ENCODE measurements around the gene RECK.

DNA sequence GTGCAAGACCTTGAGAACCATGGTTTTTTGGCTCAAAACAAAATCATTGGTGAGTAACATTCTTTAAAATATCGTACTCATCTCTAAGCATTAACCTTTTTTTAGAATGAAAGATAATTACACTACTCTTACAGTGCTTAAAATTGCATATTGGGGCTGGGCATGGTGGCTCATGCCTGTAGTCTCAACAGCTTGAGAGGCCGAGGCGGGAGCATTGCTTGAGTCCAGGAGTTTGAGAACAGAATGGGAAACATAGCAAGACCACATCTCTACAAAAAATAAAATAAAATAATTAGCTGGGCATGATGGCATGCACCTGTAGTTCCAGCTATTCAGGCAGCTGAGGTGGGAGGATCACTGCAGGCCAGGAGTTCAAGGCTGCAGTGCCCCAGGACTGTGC lies 2.9 kb upstream of the RECK start:
- TF ChIP-seq, protein P1, sequence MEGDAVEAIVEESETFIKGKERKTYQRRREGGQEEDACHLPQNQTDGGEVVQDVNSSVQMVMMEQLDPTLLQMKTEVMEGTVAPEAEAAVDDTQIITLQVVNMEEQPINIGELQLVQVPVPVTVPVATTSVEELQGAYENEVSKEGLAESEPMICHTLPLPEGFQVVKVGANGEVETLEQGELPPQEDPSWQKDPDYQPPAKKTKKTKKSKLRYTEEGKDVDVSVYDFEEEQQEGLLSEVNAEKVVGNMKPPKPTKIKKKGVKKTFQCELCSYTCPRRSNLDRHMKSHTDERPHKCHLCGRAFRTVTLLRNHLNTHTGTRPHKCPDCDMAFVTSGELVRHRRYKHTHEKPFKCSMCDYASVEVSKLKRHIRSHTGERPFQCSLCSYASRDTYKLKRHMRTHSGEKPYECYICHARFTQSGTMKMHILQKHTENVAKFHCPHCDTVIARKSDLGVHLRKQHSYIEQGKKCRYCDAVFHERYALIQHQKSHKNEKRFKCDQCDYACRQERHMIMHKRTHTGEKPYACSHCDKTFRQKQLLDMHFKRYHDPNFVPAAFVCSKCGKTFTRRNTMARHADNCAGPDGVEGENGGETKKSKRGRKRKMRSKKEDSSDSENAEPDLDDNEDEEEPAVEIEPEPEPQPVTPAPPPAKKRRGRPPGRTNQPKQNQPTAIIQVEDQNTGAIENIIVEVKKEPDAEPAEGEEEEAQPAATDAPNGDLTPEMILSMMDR (IDR thresholded peaks at IDR 0.05; ENCODE audit: low read length), result no peak
- TF ChIP-seq EZH2 (optimal IDR thresholded peaks at IDR 0.05; ENCODE audit: low read depth, low read length), result no peak
- TF ChIP-seq EZH2phosphoT487 (IDR thresholded peaks at IDR 0.05; ENCODE audit: low read length), result no peak

Measured in MM.1S (cell line).